HG02610 (cell line): ENCODE results near the gene MCFD2.

ENCODE experiments used
- ATAC-seq: cut with Tn5 transposase; IDR thresholded peaks from one replicate; pipeline ENCODE4 v1.9.1; 2021; ENCODE audit warnings: mild to moderate bottlenecking, moderate library complexity; ENCODE audit not compliant: unreplicated experiment

MCFD2 gene

GRCh38 chr2:46852598-46852997, 63.0 kb downstream of the MCFD2 start:
- ATAC-seq: no peak

DNA sequence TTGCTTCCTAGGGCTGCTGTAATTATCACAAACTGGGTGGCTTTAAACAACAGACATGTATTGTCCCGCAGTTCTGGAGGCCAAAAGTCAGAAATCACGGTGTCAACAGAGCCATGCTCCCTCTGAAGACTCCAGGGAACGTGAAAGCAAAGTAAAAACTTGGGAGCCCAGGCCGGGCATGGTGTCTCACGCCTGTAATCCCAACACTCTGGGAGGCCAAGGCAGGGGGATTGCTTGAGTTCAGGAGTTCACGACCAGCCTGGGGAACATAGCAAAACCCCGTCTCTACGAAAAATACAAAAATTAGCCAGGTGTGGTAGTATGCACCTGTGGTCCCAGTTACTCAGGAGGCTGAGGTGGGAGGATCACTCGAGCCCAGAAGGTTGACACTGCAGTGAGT, 63.5 kb downstream of the MCFD2 start:
- no peak for ATAC-seq
